Measurements from ENCODE around the gene SGK1. TPM values are rescaled to one million over a fixed set of nuclear protein-coding genes. Genes with fewer than 3 reads are reported as not detected.
A peak's percentile ranks its signal among the peaks of the same experiment; 100 is the strongest.
"Not testable (repeated sequence)": the region's sequence is repeated elsewhere in the genome, so short reads cannot be mapped to it uniquely, and the experiment has no call there.

Gene SGK1
- polyA plus RNA-seq, 5 donors: 28.2 to 111 (median 73.5) TPM

- no peak for DNase-seq
These were observed 10.0 kb downstream of the SGK1 start for GRCh38 chr6:134307870-134308269.

- no peak for DNase-seq
These were observed 10.8 kb downstream of the SGK1 start for GRCh38 chr6:134307075-134307474.

- not testable (repeated sequence) for DNase-seq
These were observed 13.5 kb downstream of the SGK1 start for GRCh38 chr6:134304381-134304780.

- no peak for DNase-seq
These were observed 14.0 kb downstream of the SGK1 start for GRCh38 chr6:134303891-134304290.

GRCh38 chr6:134299236-134299635, 18.7 kb downstream of the SGK1 start:
- no peak for DNase-seq

- DNase-seq: no peak
These were observed 21.1 kb downstream of the SGK1 start for GRCh38 chr6:134296762-134297161.

- peak; percentile 54 to 66 for DNase-seq
These were observed 21.9 kb downstream of the SGK1 start for GRCh38 chr6:134295953-134296553.

- no peak for DNase-seq
These were observed 24.2 kb downstream of the SGK1 start for GRCh38 chr6:134293659-134294161.

- DNase-seq: no peak
These were observed 26.8 kb downstream of the SGK1 start for GRCh38 chr6:134291156-134291555.

GRCh38 chr6:134289204-134289575, 28.7 kb downstream of the SGK1 start:
- DNase-seq: no peak

GRCh38 chr6:134288538-134289203, 29.2 kb downstream of the SGK1 start:
- DNase-seq: no peak

GRCh38 chr6:134287859-134288537, 29.9 kb downstream of the SGK1 start:
- no peak for DNase-seq

- no peak for DNase-seq
These were observed 35.1 kb downstream of the SGK1 start for GRCh38 chr6:134282816-134283215.

GRCh38 chr6:134281388-134281787, 36.5 kb downstream of the SGK1 start:
- no peak for DNase-seq

- no peak for DNase-seq
These were observed 39.9 kb downstream of the SGK1 start for GRCh38 chr6:134278000-134278399.

- not testable (repeated sequence) for DNase-seq
These were observed 41.0 kb downstream of the SGK1 start for GRCh38 chr6:134276891-134277377.

GRCh38 chr6:134272374-134272773, 45.5 kb downstream of the SGK1 start:
- DNase-seq: no peak

- no peak for DNase-seq
These were observed 50.0 kb downstream of the SGK1 start for GRCh38 chr6:134267917-134268361.

GRCh38 chr6:134266776-134267175, 51.1 kb downstream of the SGK1 start:
- DNase-seq: no peak

GRCh38 chr6:134261766-134262165, 56.1 kb downstream of the SGK1 start:
- DNase-seq: no peak

- no peak for DNase-seq
These were observed 59.0 kb downstream of the SGK1 start for GRCh38 chr6:134258849-134259306.

- DNase-seq: no peak
These were observed 60.4 kb downstream of the SGK1 start for GRCh38 chr6:134257516-134257915.

GRCh38 chr6:134256862-134257261, 61.0 kb downstream of the SGK1 start:
- no peak for DNase-seq

Measured in right lung (tissue), 5 donors.